Measurements from ENCODE around the gene NMRK2. TPM values are rescaled to one million over a fixed set of nuclear protein-coding genes. Genes with fewer than 3 reads are reported as not detected.

Gene NMRK2
- total and polyA plus RNA-seq, 2 of the 13 experiments (the other 11 are each of a cell fraction or from before 2014, with no cell fraction given) = not detected

GRCh38 chr19:3984908-3985642 is 52.2 kb downstream of the NMRK2 start, which contains the start of gene EEF2 (continued):
- peak; percentile 54 for TF ChIP-seq PAXIP1 (CRISPR knock-in tag; conservative IDR thresholded peaks at IDR 0.05)
- TF ChIP-seq GABPB1 (CRISPR knock-in tag; IDR thresholded peaks at IDR 0.05) = peak; percentile 91
- TF ChIP-seq ZNF839 (CRISPR knock-in tag; IDR thresholded peaks at IDR 0.05; ENCODE audit: borderline replicate concordance) = peak; percentile 86; the same call in 1 of the 2 replicates
- TF ChIP-seq ZBTB33 (CRISPR knock-in tag; IDR thresholded peaks at IDR 0.05) = peak; percentile 53; the same call in 1 of the 2 replicates
- TF ChIP-seq ZNF563 (CRISPR knock-in tag; IDR thresholded peaks at IDR 0.05) = peak; percentile 98
- peak; percentile 59 for TF ChIP-seq ZNF224 (CRISPR knock-in tag; IDR thresholded peaks at IDR 0.05)
- TF ChIP-seq MXD4 (CRISPR knock-in tag; IDR thresholded peaks at IDR 0.05) = peak; percentile 77; the same call in 1 of the 2 replicates
- peak; percentile 89 for TF ChIP-seq DMAP1 (CRISPR knock-in tag; IDR thresholded peaks at IDR 0.05)
- peak; percentile 26 for TF ChIP-seq HNRNPK (IDR thresholded peaks at IDR 0.05; ENCODE audit: low read depth, low read length, poor library complexity, severe bottlenecking)
- 0 out of 2 replicates have a peak, but pooled peaks have one; percentile 29 for TF ChIP-seq ZNF335 (CRISPR knock-in tag; IDR thresholded peaks at IDR 0.05)
- TF ChIP-seq ZNF101 (CRISPR knock-in tag; IDR thresholded peaks at IDR 0.05; ENCODE audit: borderline replicate concordance, low read depth) = peak; percentile 73; the same call in 1 of the 2 replicates
- TF ChIP-seq SP140L (CRISPR knock-in tag; IDR thresholded peaks at IDR 0.05; ENCODE audit: borderline replicate concordance) = no peak; the same call in 1 of the 2 replicates
- TF ChIP-seq ZNF232 (CRISPR knock-in tag; IDR thresholded peaks at IDR 0.05; ENCODE audit: borderline replicate concordance) = peak; percentile 24; the same call in 1 of the 2 replicates
- no peak for TF ChIP-seq ZNF674 (CRISPR knock-in tag; IDR thresholded peaks at IDR 0.05; ENCODE audit: low read depth)
- peak; percentile 89 for TF ChIP-seq ZNF841 (CRISPR knock-in tag; IDR thresholded peaks at IDR 0.05; ENCODE audit: borderline replicate concordance)
- TF ChIP-seq XRCC5 (optimal IDR thresholded peaks at IDR 0.05; ENCODE audit: low read length) = peak; percentile 45
- TF ChIP-seq STAG1 (CRISPR knock-in tag; IDR thresholded peaks at IDR 0.05) = 0 out of 2 replicates have a peak, but pooled peaks have one; percentile 9
- peak; percentile 86; the same call in 1 of the 2 replicates for TF ChIP-seq GTF2F1 (IDR thresholded peaks at IDR 0.05; ENCODE audit: low read length)
- TF ChIP-seq BCL6 (CRISPR knock-in tag; IDR thresholded peaks at IDR 0.05) = peak; percentile 36; the same call in 1 of the 2 replicates
- TF ChIP-seq ELK4 (CRISPR knock-in tag; IDR thresholded peaks at IDR 0.05; ENCODE audit: borderline replicate concordance) = peak; percentile 78; the same call in 1 of the 2 replicates
- no peak for TF ChIP-seq GTF3A (CRISPR knock-in tag; conservative IDR thresholded peaks at IDR 0.05)
- TF ChIP-seq ZNF562 (CRISPR knock-in tag; IDR thresholded peaks at IDR 0.05; ENCODE audit: borderline replicate concordance) = no peak
- peak; percentile 73 for TF ChIP-seq IRF2 (CRISPR knock-in tag; IDR thresholded peaks at IDR 0.05)
- no peak for TF ChIP-seq GABPA (IDR thresholded peaks at IDR 0.05; ENCODE audit: low read depth, low read length)
- peak; percentile 42; the same call in 1 of the 2 replicates for TF ChIP-seq GABPA (CRISPR knock-in tag; IDR thresholded peaks at IDR 0.05; ENCODE audit: low read depth)
